ENCODE results near the gene FADS2. TPM values are rescaled to one million over a fixed set of nuclear protein-coding genes. Genes with fewer than 3 reads are reported as not detected.

The FADS2 gene
- total and polyA plus RNA-seq, 10 of the 15 experiments (the other 5 are each of a cell fraction or from before 2014, with no cell fraction given): 3.3 to 313 (median 149) TPM

- TF ChIP-seq NKRF (conservative IDR thresholded peaks at IDR 0.05): no peak
- no peak for TF ChIP-seq RAD21 (IDR thresholded peaks at IDR 0.05; ENCODE audit: insufficient read depth, low read depth, low read length)
- no peak for TF ChIP-seq ZNF274 (IDR thresholded peaks at IDR 0.05; ENCODE audit: insufficient read depth, insufficient read length)
- TF ChIP-seq, protein P1, sequence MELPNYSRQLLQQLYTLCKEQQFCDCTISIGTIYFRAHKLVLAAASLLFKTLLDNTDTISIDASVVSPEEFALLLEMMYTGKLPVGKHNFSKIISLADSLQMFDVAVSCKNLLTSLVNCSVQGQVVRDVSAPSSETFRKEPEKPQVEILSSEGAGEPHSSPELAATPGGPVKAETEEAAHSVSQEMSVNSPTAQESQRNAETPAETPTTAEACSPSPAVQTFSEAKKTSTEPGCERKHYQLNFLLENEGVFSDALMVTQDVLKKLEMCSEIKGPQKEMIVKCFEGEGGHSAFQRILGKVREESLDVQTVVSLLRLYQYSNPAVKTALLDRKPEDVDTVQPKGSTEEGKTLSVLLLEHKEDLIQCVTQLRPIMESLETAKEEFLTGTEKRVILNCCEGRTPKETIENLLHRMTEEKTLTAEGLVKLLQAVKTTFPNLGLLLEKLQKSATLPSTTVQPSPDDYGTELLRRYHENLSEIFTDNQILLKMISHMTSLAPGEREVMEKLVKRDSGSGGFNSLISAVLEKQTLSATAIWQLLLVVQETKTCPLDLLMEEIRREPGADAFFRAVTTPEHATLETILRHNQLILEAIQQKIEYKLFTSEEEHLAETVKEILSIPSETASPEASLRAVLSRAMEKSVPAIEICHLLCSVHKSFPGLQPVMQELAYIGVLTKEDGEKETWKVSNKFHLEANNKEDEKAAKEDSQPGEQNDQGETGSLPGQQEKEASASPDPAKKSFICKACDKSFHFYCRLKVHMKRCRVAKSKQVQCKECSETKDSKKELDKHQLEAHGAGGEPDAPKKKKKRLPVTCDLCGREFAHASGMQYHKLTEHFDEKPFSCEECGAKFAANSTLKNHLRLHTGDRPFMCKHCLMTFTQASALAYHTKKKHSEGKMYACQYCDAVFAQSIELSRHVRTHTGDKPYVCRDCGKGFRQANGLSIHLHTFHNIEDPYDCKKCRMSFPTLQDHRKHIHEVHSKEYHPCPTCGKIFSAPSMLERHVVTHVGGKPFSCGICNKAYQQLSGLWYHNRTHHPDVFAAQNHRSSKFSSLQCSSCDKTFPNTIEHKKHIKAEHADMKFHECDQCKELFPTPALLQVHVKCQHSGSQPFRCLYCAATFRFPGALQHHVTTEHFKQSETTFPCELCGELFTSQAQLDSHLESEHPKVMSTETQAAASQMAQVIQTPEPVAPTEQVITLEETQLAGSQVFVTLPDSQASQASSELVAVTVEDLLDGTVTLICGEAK (IDR thresholded peaks at IDR 0.05; ENCODE audit: borderline replicate concordance): no peak
- no peak for TF ChIP-seq ZNF384 (IDR thresholded peaks at IDR 0.05; ENCODE audit: borderline replicate concordance, low read depth, low read length)
- no peak for TF ChIP-seq EP300 (IDR thresholded peaks at IDR 0.05; ENCODE audit: borderline replicate concordance in 1 of 2, control insufficient read depth in 1 of 2, low read depth in 2 of 2, low read length in 2 of 2)
Measured at GRCh38 chr11:61778357-61778886, 49.7 kb upstream of the FADS2 start (continued).

Measured in GM12878 (cell line).